Heart right ventricle (tissue), 16 donors: Measurements from ENCODE around the gene CDK6. TPM values are rescaled to one million over a fixed set of nuclear protein-coding genes. Genes with fewer than 3 reads are reported as not detected.

Experiments used
- ATAC-seq, 8 donors: fragments of 200-7000 bp; cut with Tn5 transposase; one replicate each; pipeline ENCODE4 v1.9.1; 2020; ENCODE audit warnings: mild to moderate bottlenecking in 8 of 8, moderate library complexity in 8 of 8, moderate number of reproducible peaks in 1 of 8
- DNase-seq, 2 donors: peaks; one replicate each; pipeline ENCODE4 v3.0.0-alpha.2; 2020
- H3K27ac ChIP-seq, 10 donors: fragments of 200-600 bp; sonication (generic) in 2 of 10; one replicate each; pipeline versions ENCODE4 v1.5.0 to v1.8.0; 2020 to 2022; ENCODE audit warnings: mild to moderate bottlenecking in 3 of 10
- H3K27me3 ChIP-seq, 7 donors: fragments of 200-600 bp; one replicate each; pipeline ENCODE4 v1.8.0; 2021 to 2022; ENCODE audit warnings: mild to moderate bottlenecking in 2 of 7
- H3K36me3 ChIP-seq, 9 donors: fragments of 200-600 bp; sonication (generic) in 1 of 9; one replicate each; pipeline versions ENCODE4 v1.5.0 to v1.8.0; 2020 to 2022; ENCODE audit warnings: mild to moderate bottlenecking in 2 of 9
- H3K4me1 ChIP-seq, 9 donors: fragments of 200-600 bp; sonication (generic) in 1 of 9; one replicate each; pipeline versions ENCODE4 v1.5.0 to v1.8.0; 2020 to 2022; ENCODE audit warnings: mild to moderate bottlenecking in 4 of 9
- H3K4me3 ChIP-seq, 10 donors: fragments of 200-600 bp; sonication (generic) in 2 of 10; one replicate each; pipeline versions ENCODE4 v1.5.0 to v1.8.0; 2020 to 2022; ENCODE audit warnings: mild to moderate bottlenecking in 7 of 10, moderate library complexity in 2 of 10
- H3K9me3 ChIP-seq, 11 donors: fragments of 200-600 bp in 10 of 11; sonication (generic) in 2 of 11; one replicate each; pipeline versions ENCODE4 v1.5.0 to v1.8.0; 2013 to 2022; ENCODE audit warnings: mild to moderate bottlenecking in 2 of 11, control low read depth in 1 of 11, moderate library complexity in 1 of 11
- WGBS, 2 donors: extraction: QIAGEN DNeasy Blood & Tissue Kit; methylation state at CpG; one replicate each; pipeline ENCODE4 v1.1.7; 2013; ENCODE audit warnings: inconsistent platforms in 1 of 2; 5-methylcytosine and 5-hydroxymethylcytosine counted together
- intact Hi-C, 10 donors: fragments of 100-400 bp; cut with DNase I; formaldehyde crosslinking; loops; one replicate each; pipeline versions ENCODE4 v1.11.1 to v1.14.2; 2022
- polyA plus RNA-seq, 2 donors: library from polyadenylated mRNA; stranded (reverse); fragments of 200-250 nt; gene quantifications; one replicate each; pipeline ENCODE4 v1.2.3, GENCODE V29; 2013
- total RNA-seq, 10 donors: library from RNA; stranded (reverse); fragmentation: NEBNext Ultra II Directional in 3 of 10; extraction: Animal tissue kit (Norgen Biotek cat#: 25700) in 3 of 10; gene quantifications; one replicate each; pipeline versions ENCODE4 v1.2.1 to v1.2.4, GENCODE V29; 2021 to 2023
- TF ChIP-seq, protein P1 (sequence below), 9 donors: fragments of 200-600 bp; sonication (generic) in 2 of 9; IDR thresholded peaks; one replicate each; pipeline versions ENCODE4 v1.5.0 to v1.8.0; 2021 to 2022; ENCODE audit warnings: antibody characterized with exemption in 9 of 9, mild to moderate bottlenecking in 5 of 9, moderate library complexity in 1 of 9
- donor health status: Arrhythmogenic right ventricular cardiomyopathy.
- donor health status: ischemic (EF 13 %, LVEDD 7.1; RV severe dilation, severe dysfunction).
- donor health status: healthy with polysubstance abuse.
- donor health status: DM: no; HTN: yes; CAD: no.
- donor health status: DM: no; HTN: no; CAD: no.
- donor health status: ischemic (EF 25% LVEDD 6.9; RV normal size, moderate dysfunction).
- donor health status: ischemic (EF 25% LVEDD 5.7; RV mildly dilated, moderate dysfunction).
- donor health status: healthy.
- donor health status: DM: yes; HTN: yes; CAD: no.
- donor health status: Ischemic cardiomyopathy.
- donor health status: ischemic (EF 35%, LVEDD 5.7; RV mildly dilated, moderate dysfunction).
- donor health status: nonischemic (EF 11% LVEDD 7.7; RV severe dilation, severe dysfunction).
- donor health status: DM: yes; HTN: yes; CAD: no.
- donor health status: PGD.
- donor health status: ischemic (EF 29% LVEDD 5.4; RV normal size, mild dysfunction).
- donor health status: nonischemic (EF 23%, LVEDD 6.1; RV moderate dilation, normal function).

The CDK6 gene
- total and polyA plus RNA-seq, 12 donors, result 2.6 to 31.5 (median 16.4) TPM

DNA sequence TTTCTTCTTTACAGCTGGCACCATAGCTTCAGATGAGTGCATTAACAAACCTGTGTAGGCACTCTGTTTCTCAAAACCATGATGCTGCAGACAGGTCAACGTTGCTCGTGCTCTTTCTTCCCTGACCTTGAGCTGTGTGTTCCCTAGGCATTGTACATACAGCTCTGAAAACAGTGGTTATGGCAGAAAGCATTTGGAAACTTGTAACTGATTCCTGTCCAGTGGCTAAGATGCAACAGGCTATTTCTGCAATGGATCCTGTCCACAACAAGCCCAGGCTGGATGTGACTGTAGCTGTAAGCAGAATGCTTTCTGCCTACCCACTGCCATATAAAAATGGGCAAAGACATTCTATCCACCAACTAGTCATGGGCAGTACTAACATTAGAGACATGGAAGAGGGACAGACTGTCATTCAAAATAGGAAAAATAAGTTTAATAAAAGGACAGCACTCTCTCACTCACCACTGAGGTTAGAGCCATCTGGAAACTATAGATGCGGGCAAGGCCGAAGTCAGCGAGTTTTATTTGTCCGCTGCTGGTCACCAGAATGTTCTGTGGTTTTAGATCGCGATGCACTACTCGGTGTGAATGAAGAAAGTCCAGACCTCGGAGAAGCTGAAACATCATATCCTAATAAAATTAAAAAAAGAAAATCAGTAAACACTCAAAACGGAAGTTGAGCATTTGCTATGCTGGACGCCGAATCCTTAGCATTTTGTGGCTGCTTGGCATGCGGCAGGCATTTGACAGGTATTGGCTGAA is 111.0 kb downstream of the CDK6 start:
- Histone ChIP-seq H3K27ac (peak overlapping the region in 8 of 10 donors; percentile 1 to 85 (median 50)), H3K4me3 (no peak overlapping the region), H3K36me3 (peaks cover 0 to 14% (median 0%) of the 10 kb centered on the region in 9 donors), H3K4me1 (peaks cover 3 to 44% (median 28%) of the 10 kb centered on the region in 9 donors), H3K27me3 (no peaks in the 10 kb centered on the region), H3K9me3 (no peaks in the 10 kb centered on the region)
- 76 to 79% methylated on average over 14 of the region's 14 CpGs for WGBS, 2 donors
- intact Hi-C loops, result loop anchor here in 1 of 10 donors (10.0 kb wide), 1 partner anchor 109 kb away; the partner anchor contains the start of gene CDK6
- DNase-seq (no peak), ATAC-seq (no peak)
- TF ChIP-seq, protein P1, sequence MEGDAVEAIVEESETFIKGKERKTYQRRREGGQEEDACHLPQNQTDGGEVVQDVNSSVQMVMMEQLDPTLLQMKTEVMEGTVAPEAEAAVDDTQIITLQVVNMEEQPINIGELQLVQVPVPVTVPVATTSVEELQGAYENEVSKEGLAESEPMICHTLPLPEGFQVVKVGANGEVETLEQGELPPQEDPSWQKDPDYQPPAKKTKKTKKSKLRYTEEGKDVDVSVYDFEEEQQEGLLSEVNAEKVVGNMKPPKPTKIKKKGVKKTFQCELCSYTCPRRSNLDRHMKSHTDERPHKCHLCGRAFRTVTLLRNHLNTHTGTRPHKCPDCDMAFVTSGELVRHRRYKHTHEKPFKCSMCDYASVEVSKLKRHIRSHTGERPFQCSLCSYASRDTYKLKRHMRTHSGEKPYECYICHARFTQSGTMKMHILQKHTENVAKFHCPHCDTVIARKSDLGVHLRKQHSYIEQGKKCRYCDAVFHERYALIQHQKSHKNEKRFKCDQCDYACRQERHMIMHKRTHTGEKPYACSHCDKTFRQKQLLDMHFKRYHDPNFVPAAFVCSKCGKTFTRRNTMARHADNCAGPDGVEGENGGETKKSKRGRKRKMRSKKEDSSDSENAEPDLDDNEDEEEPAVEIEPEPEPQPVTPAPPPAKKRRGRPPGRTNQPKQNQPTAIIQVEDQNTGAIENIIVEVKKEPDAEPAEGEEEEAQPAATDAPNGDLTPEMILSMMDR (IDR thresholded peaks at IDR 0.05), result no peak

DNA sequence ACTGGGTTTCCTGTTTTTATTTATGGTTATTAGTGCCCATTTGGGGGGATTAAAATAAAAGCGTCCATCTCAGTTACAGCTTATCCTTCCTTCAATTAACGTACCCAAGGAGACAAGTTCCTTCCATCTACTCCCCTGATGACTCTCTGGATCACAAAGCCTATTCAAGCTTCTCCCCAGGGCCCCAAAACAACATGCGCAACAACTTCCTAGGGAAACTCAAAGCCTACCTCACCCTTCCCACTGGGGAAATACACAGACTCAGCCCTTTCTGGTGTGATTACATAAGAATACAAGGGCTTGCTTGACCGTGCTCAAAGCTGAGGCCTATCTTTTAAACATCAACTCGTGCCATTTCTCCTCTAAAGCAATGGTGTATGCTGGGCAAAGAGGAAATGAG is 112.4 kb downstream of the CDK6 start:
- ATAC-seq (peak; percentile 84 to 95 (median 91)), DNase-seq (peak in 1 of 2 donors; percentile 76)
- H3K36me3 ChIP-seq, result peaks cover 0 to 14% (median 0%) of the 10 kb centered on the region in 9 donors
- WGBS, 2 donors, result 41 to 51% methylated on average over 5 of the region's 5 CpGs
- H3K4me1 ChIP-seq, result peaks cover 3 to 52% (median 31%) of the 10 kb centered on the region in 9 donors
- TF ChIP-seq, protein P1 (IDR thresholded peaks at IDR 0.05), result no peak
- H3K9me3 ChIP-seq, result no peaks in the 10 kb centered on the region
- H3K4me3 ChIP-seq, result no peak overlapping the region
- intact Hi-C loops, result loop anchor here in 1 of 10 donors (5.0 to 10.0 kb wide), 2 partner anchors 58 to 111 kb away; partner anchors contain the start of gene CDK6
- no peaks in the 10 kb centered on the region for H3K27me3 ChIP-seq
- peak overlapping the region in 9 of 10 donors; percentile 3 to 85 (median 66) for H3K27ac ChIP-seq

DNA sequence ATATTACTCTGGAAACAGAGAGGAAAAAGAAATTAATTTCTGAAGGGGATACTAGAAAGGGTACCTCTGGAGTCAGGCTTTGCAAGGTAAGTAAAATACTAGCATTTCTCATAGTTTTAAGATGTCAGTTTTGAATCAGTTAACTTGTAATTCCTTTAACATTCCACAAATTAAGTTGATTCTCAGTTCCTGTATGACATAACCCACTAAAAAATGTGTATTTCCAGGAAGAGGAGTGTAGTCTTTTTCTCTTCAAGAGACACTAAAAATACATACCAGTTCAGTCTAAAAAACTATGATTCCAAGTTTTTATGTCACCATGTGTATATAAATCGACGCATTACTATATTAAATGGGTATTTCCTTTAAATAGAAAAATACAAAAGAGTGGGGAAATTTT is 113.2 kb downstream of the CDK6 start:
- ATAC-seq, result peak in 1 of 8 donors; percentile 27
- peaks cover 3 to 58% (median 37%) of the 10 kb centered on the region in 9 donors for H3K4me1 ChIP-seq

DNA sequence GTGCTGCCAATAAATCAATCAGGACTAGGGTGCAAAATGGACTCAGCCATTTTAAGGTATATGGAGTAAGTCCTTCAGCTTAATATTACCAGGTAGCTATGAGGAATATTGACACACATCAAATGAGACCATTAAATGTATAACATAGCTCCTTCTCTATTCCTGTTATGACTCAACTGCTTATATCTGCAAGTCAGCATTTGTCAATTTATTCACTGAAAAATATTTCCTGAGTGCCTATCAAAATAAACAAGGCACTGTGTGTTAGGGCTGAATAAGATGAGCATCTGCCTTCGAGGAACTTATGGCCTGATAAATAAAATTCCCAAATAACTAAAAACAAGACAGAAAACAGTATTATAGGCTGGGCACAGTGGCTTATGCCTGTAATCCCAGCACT is 113.8 kb downstream of the CDK6 start:
- Histone ChIP-seq H3K9me3 (no peaks in the 10 kb centered on the region), H3K4me3 (no peak overlapping the region), H3K4me1 (peaks cover 3 to 60% (median 40%) of the 10 kb centered on the region in 9 donors), H3K27me3 (no peaks in the 10 kb centered on the region), H3K27ac (peak overlapping the region in 8 of 10 donors; percentile 3 to 85 (median 67)), H3K36me3 (peaks cover 0 to 14% (median 0%) of the 10 kb centered on the region in 9 donors)
- intact Hi-C loops, result loop anchor here in 1 of 10 donors (5.0 to 10.0 kb wide), 2 partner anchors 60 to 112 kb away; partner anchors contain the start of gene CDK6
- no peak for DNase-seq
- TF ChIP-seq, protein P1 (IDR thresholded peaks at IDR 0.05), result no peak
- ATAC-seq, result no peak
- WGBS, 2 donors, result 73 to 74% methylated on average over 1 of the region's 1 CpG

More for the DNA sequence above, 113.2 kb downstream of the CDK6 start:
- Histone ChIP-seq H3K9me3 (no peaks in the 10 kb centered on the region), H3K36me3 (peaks cover 0 to 14% (median 0%) of the 10 kb centered on the region in 9 donors), H3K27me3 (no peaks in the 10 kb centered on the region), H3K4me3 (no peak overlapping the region), H3K27ac (peak overlapping the region in 9 of 10 donors; percentile 3 to 85 (median 66))
- intact Hi-C loops, result loop anchor here in 1 of 10 donors (5.0 to 10.0 kb wide), 2 partner anchors 59 to 112 kb away; partner anchors contain the start of gene CDK6
- DNase-seq, result no peak
- TF ChIP-seq, protein P1 (IDR thresholded peaks at IDR 0.05), result no peak
- 49 to 53% methylated on average over 2 of the region's 2 CpGs for WGBS, 2 donors
